ENCODE measurements around the gene SOSTDC1.
"Not testable (repeated sequence)": the region's sequence is repeated elsewhere in the genome, so short reads cannot be mapped to it uniquely, and the experiment has no call there.

The SOSTDC1 gene

DNA sequence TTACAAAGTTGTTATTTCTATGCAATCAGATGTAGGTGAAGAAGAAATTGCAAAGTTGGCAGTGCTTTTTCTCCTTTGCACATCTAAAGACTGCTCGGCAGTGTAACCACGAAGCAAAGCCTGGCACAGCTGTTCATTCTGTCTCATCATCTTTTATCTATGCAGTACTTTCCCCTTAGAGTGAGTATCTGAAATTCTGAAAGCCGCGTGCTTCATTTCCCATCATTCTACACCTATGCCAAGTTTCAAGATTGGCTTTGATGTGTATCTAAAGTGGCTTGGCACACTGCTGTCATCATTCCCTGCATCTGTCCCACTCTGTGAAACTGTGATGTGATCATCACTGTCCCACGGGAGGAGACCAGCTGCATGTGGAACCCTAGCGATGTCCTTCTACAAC lies 15.2 kb downstream of the SOSTDC1 start:
- TF ChIP-seq, protein P1, sequence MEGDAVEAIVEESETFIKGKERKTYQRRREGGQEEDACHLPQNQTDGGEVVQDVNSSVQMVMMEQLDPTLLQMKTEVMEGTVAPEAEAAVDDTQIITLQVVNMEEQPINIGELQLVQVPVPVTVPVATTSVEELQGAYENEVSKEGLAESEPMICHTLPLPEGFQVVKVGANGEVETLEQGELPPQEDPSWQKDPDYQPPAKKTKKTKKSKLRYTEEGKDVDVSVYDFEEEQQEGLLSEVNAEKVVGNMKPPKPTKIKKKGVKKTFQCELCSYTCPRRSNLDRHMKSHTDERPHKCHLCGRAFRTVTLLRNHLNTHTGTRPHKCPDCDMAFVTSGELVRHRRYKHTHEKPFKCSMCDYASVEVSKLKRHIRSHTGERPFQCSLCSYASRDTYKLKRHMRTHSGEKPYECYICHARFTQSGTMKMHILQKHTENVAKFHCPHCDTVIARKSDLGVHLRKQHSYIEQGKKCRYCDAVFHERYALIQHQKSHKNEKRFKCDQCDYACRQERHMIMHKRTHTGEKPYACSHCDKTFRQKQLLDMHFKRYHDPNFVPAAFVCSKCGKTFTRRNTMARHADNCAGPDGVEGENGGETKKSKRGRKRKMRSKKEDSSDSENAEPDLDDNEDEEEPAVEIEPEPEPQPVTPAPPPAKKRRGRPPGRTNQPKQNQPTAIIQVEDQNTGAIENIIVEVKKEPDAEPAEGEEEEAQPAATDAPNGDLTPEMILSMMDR (IDR thresholded peaks at IDR 0.05; ENCODE audit: insufficient read depth, low read length, missing control alignments), result no peak
- ChIA-PET CTCF (interaction anchor here (1.4 kb wide), 1 partner anchor 115 kb away, joined by 4 read pairs; no protein-coding TSS in a partner anchor), POLR2A (no interaction called here)
- H3K4me3 ChIP-seq (ENCODE audit: low read depth, low read length), result no peak overlapping the region
- no peak for DNase-seq (ENCODE audit: low read depth, low spot score)

DNA sequence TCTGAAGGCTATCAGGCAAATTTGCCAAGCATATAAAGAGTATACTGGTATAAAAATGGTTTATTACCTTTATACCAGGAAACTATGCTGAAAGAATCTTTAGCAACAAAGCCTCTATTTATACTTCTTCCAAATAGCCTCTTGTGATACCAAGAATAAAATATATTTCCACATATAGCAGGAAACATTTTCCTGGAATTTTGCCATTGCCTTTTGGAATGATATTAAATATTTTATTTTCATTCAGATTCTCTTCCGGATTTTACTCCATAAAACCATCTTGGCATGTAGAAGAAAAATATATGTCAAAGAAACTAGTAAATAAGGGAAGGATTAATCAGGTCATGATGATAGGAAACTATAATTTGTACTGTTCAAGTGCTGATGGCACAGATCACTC lies 17.7 kb downstream of the SOSTDC1 start:
- H3K4me3 ChIP-seq (ENCODE audit: low read depth, low read length), result no peak overlapping the region
- ChIA-PET CTCF (no interaction called here), POLR2A (no interaction called here)
- TF ChIP-seq, protein P1 (IDR thresholded peaks at IDR 0.05; ENCODE audit: insufficient read depth, low read length, missing control alignments), result no peak
- no peak for DNase-seq (ENCODE audit: low read depth, low spot score)

DNA sequence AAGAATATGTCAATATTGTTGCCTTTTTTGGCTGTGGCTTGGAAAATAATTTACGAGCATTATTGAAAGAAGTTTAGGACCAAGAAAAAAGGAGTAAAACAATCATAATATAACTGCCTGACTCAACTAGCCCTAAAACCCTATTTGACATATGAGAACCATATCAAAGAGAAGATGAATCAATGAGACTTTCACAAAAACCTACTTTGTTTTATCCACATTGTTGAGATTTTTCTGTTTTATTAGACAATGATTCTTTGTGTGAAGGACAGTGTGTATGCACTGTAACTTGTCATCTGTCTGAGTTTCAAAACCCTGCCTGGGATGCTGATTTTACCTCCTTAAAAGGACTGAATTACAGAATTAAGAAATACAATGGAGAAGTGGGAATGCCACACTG lies 19.0 kb downstream of the SOSTDC1 start:
- ChIA-PET CTCF (interaction anchor here (1.3 kb wide), 1 partner anchor 14 kb away, joined by 4 read pairs; no protein-coding TSS in a partner anchor), POLR2A (no interaction called here)
- H3K4me3 ChIP-seq (ENCODE audit: low read depth, low read length), result no peak overlapping the region

DNA sequence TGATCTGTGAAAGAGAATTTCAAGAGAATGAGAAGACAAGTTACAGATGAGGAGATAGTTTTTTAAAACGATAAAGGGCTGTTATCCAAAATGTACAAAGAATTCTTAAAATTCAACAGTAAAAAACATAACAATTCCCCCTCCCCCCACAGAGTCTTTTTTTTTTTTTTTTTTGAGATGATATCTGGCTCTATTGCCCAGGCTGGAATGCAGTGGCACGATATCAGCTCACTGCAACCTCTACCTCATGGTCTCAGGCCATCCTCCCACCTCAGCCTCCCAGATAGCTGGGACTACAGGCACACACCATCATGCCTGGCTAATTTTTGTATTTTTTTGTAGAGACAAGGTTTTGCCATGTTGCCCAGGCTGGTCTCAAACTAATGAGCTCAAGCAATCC lies 21.7 kb downstream of the SOSTDC1 start:
- POLR2A ChIA-PET; DNase-seq (ENCODE audit: low read depth, low spot score); CTCF ChIA-PET; H3K4me3 ChIP-seq (ENCODE audit: low read depth, low read length): not testable (repeated sequence)

More for the DNA sequence above, 19.0 kb downstream of the SOSTDC1 start:
- TF ChIP-seq, protein P1 (IDR thresholded peaks at IDR 0.05; ENCODE audit: insufficient read depth, low read length, missing control alignments), result no peak
- no peak for DNase-seq (ENCODE audit: low read depth, low spot score)

DNA sequence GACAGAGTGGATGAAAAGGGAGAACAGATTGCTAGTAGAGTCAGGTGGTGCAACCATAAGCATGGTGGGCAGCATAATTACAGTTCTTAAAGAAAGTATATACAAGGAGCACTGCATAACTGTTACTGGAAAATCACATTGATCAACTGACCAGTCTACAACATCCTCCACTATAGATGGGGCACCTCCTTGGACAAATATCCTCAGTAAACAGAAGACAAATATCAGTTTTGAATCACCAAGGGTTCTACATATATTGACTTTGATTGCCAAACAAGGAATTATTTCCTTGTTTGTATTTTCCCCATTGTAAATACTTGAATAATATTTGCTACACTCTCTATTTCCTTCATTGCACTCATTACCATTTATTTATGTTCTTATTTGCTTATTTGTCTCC lies 26.6 kb downstream of the SOSTDC1 start:
- POLR2A ChIA-PET, result no interaction called here
- TF ChIP-seq, protein P1 (IDR thresholded peaks at IDR 0.05; ENCODE audit: insufficient read depth, low read length, missing control alignments), result no peak
- CTCF ChIA-PET, result interaction anchor here (0.6 kb wide), 1 partner anchor 58 kb away, joined by 3 read pairs; no protein-coding TSS in a partner anchor
- DNase-seq (ENCODE audit: low read depth, low spot score), result no peak
- H3K4me3 ChIP-seq (ENCODE audit: low read depth, low read length), result no peak overlapping the region

DNA sequence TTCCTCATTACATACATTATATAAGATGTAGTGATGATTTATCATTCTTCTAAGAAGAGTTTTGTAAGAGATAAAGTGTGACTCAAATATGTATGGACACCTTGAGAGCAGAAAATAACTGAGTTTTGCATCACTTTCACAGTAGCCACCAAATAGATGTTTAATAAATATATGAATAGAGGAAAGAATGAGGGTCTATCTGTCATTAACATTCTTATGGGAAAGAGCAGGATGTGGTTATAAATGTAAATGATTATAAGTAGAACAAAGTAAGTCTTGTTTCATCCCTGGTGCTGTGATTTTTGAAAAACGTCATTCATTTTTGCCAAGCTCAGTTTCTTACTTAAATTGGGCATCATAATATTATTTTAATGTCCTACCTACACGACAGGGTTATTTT lies 29.2 kb downstream of the SOSTDC1 start:
- ChIA-PET POLR2A (no interaction called here), CTCF (interaction anchor here (1.2 kb wide), 1 partner anchor 128 kb away, joined by 5 read pairs; no protein-coding TSS in a partner anchor)

More for the DNA sequence above, 29.2 kb downstream of the SOSTDC1 start:
- no peak overlapping the region for H3K4me3 ChIP-seq (ENCODE audit: low read depth, low read length)
- TF ChIP-seq, protein P1 (IDR thresholded peaks at IDR 0.05; ENCODE audit: insufficient read depth, low read length, missing control alignments), result no peak
- no peak for DNase-seq (ENCODE audit: low read depth, low spot score)

Data from AG04449 (cell line).